ENCODE measurements around the gene OR7G2.

- TF ChIP-seq HDGF (IDR thresholded peaks at IDR 0.05; ENCODE audit: borderline replicate concordance) (no peak), CTBP1 (IDR thresholded peaks at IDR 0.05; ENCODE audit: borderline replicate concordance) (no peak)
These were observed 32.4 kb upstream of the OR7G2 start for GRCh38 chr19:9139609-9140158.
